Chondrocyte (in vitro differentiated cells): Measurements from ENCODE around the gene PDHX. TPM values are rescaled to one million over a fixed set of nuclear protein-coding genes. Genes with fewer than 3 reads are reported as not detected.

Source experiments
- DNase-seq: peaks from one replicate; pipeline ENCODE4 v3.0.0; 2021; ENCODE audit warnings: mixed read lengths, low spot score
- H3K27ac Mint-ChIP-seq: one replicate; pipeline ENCODE4 v1.8.0; 2021; ENCODE audit warnings: mild to moderate bottlenecking, moderate library complexity, mixed read lengths; ENCODE audit not compliant: unreplicated experiment
- H3K27me3 Mint-ChIP-seq: 2 replicates; pipeline ENCODE4 v1.8.0; 2021; ENCODE audit warnings: low read depth, mixed read lengths
- H3K36me3 Mint-ChIP-seq: 2 replicates; pipeline ENCODE4 v1.8.0; 2021; ENCODE audit warnings: low read depth, mixed read lengths
- H3K4me1 Mint-ChIP-seq: 2 replicates; pipeline ENCODE4 v1.8.0; 2021; ENCODE audit warnings: low read depth, mild to moderate bottlenecking, mixed read lengths
- H3K4me3 Mint-ChIP-seq: one replicate; pipeline ENCODE4 v1.8.0; 2021; ENCODE audit warnings: mild to moderate bottlenecking, moderate library complexity, mixed read lengths; ENCODE audit not compliant: unreplicated experiment
- H3K9me3 Mint-ChIP-seq: 2 replicates; pipeline ENCODE4 v1.8.0; 2021; ENCODE audit warnings: low read depth, mixed read lengths
- total RNA-seq: library from RNA; stranded (reverse); gene quantifications from 3 replicates; pipeline ENCODE4 v1.2.1, GENCODE V29; 2021
- TF ChIP-seq, protein P1 (sequence below): fragments of 200-600 bp; sonication (generic); IDR thresholded peaks from 2 replicates; pipeline ENCODE4 v1.5.0; 2021; ENCODE audit warnings: antibody characterized with exemption, mild to moderate bottlenecking, moderate library complexity

The PDHX gene
- total RNA-seq, 1 donor from 2014 or later, result 38.8 TPM

GRCh38 chr11:34963351-34963750, 46.9 kb downstream of the PDHX start:
- no peaks in the 10 kb centered on the region for H3K27me3 Mint-ChIP-seq
- H3K4me3 Mint-ChIP-seq, result no peak overlapping the region
- DNase-seq, result no peak
- peaks cover 9% of the 10 kb centered on the region for H3K4me1 Mint-ChIP-seq
- H3K9me3 Mint-ChIP-seq, result no peaks in the 10 kb centered on the region
- peaks cover 8% of the 10 kb centered on the region for H3K36me3 Mint-ChIP-seq
- no peak overlapping the region for H3K27ac Mint-ChIP-seq
- TF ChIP-seq, protein P1, sequence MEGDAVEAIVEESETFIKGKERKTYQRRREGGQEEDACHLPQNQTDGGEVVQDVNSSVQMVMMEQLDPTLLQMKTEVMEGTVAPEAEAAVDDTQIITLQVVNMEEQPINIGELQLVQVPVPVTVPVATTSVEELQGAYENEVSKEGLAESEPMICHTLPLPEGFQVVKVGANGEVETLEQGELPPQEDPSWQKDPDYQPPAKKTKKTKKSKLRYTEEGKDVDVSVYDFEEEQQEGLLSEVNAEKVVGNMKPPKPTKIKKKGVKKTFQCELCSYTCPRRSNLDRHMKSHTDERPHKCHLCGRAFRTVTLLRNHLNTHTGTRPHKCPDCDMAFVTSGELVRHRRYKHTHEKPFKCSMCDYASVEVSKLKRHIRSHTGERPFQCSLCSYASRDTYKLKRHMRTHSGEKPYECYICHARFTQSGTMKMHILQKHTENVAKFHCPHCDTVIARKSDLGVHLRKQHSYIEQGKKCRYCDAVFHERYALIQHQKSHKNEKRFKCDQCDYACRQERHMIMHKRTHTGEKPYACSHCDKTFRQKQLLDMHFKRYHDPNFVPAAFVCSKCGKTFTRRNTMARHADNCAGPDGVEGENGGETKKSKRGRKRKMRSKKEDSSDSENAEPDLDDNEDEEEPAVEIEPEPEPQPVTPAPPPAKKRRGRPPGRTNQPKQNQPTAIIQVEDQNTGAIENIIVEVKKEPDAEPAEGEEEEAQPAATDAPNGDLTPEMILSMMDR, result no peak

- Mint-ChIP-seq H3K9me3 (no peaks in the 10 kb centered on the region), H3K27ac (no peak overlapping the region)
- TF ChIP-seq, protein P1, result no peak
These were observed 48.4 kb downstream of the PDHX start for GRCh38 chr11:34964610-34965331.

GRCh38 chr11:34968862-34969261, 52.4 kb downstream of the PDHX start:
- H3K4me1 Mint-ChIP-seq, result no peaks in the 10 kb centered on the region
- TF ChIP-seq, protein P1, result no peak
- H3K4me3 Mint-ChIP-seq, result no peak overlapping the region
- peaks cover 2% of the 10 kb centered on the region for H3K9me3 Mint-ChIP-seq
- no peaks in the 10 kb centered on the region for H3K27me3 Mint-ChIP-seq
- no peak for DNase-seq
- no peak overlapping the region for H3K27ac Mint-ChIP-seq
- peaks cover 18% of the 10 kb centered on the region for H3K36me3 Mint-ChIP-seq

More at GRCh38 chr11:34964610-34965331, 48.4 kb downstream of the PDHX start:
- Mint-ChIP-seq H3K27me3 (no peaks in the 10 kb centered on the region), H3K36me3 (peaks cover 9% of the 10 kb centered on the region), H3K4me1 (peaks cover 6% of the 10 kb centered on the region), H3K4me3 (no peak overlapping the region)
- DNase-seq, result no peak

- H3K4me3 Mint-ChIP-seq, result no peak overlapping the region
- peaks cover under 1% of the 10 kb centered on the region for H3K4me1 Mint-ChIP-seq
- TF ChIP-seq, protein P1, result no peak
- no peak for DNase-seq
- H3K27ac Mint-ChIP-seq, result no peak overlapping the region
- H3K36me3 Mint-ChIP-seq, result peaks cover 19% of the 10 kb centered on the region
- H3K9me3 Mint-ChIP-seq, result peaks cover 2% of the 10 kb centered on the region
- H3K27me3 Mint-ChIP-seq, result no peaks in the 10 kb centered on the region
These were observed 53.6 kb downstream of the PDHX start for GRCh38 chr11:34970033-34970432.

GRCh38 chr11:34970480-34970879, 54.1 kb downstream of the PDHX start:
- H3K27ac Mint-ChIP-seq, result no peak overlapping the region

More at GRCh38 chr11:34970480-34970879, 54.1 kb downstream of the PDHX start:
- Mint-ChIP-seq H3K9me3 (peaks cover 2% of the 10 kb centered on the region), H3K36me3 (peaks cover 23% of the 10 kb centered on the region), H3K27me3 (no peaks in the 10 kb centered on the region), H3K4me3 (no peak overlapping the region), H3K4me1 (peaks cover 5% of the 10 kb centered on the region)
- TF ChIP-seq, protein P1, result no peak
- no peak for DNase-seq
